ENCODE data around the gene SIM2.
"Not testable (repeated sequence)": the region's sequence is repeated elsewhere in the genome, so short reads cannot be mapped to it uniquely, and the experiment has no call there.

SIM2 gene, protein sequence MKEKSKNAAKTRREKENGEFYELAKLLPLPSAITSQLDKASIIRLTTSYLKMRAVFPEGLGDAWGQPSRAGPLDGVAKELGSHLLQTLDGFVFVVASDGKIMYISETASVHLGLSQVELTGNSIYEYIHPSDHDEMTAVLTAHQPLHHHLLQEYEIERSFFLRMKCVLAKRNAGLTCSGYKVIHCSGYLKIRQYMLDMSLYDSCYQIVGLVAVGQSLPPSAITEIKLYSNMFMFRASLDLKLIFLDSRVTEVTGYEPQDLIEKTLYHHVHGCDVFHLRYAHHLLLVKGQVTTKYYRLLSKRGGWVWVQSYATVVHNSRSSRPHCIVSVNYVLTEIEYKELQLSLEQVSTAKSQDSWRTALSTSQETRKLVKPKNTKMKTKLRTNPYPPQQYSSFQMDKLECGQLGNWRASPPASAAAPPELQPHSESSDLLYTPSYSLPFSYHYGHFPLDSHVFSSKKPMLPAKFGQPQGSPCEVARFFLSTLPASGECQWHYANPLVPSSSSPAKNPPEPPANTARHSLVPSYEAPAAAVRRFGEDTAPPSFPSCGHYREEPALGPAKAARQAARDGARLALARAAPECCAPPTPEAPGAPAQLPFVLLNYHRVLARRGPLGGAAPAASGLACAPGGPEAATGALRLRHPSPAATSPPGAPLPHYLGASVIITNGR

DNA sequence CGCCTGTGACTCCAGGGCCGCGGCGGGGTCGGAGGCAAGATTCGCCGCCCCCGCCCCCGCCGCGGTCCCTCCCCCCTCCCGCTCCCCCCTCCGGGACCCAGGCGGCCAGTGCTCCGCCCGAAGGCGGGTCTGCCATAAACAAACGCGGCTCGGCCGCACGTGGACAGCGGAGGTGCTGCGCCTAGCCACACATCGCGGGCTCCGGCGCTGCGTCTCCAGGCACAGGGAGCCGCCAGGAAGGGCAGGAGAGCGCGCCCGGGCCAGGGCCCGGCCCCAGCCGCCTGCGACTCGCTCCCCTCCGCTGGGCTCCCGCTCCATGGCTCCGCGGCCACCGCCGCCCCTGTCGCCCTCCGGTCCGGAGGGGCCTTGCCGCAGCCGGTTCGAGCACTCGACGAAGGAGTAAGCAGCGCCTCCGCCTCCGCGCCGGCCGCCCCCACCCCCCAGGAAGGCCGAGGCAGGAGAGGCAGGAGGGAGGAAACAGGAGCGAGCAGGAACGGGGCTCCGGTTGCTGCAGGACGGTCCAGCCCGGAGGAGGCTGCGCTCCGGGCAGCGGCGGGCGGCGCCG, at the start of gene SIM2:
SIM2 (plus strand) TSS at position 135 of the 565 bp plus-strand sequence. CDS start 632 bp downstream, outside the sequence.
- no peak for DNase-seq

DNA sequence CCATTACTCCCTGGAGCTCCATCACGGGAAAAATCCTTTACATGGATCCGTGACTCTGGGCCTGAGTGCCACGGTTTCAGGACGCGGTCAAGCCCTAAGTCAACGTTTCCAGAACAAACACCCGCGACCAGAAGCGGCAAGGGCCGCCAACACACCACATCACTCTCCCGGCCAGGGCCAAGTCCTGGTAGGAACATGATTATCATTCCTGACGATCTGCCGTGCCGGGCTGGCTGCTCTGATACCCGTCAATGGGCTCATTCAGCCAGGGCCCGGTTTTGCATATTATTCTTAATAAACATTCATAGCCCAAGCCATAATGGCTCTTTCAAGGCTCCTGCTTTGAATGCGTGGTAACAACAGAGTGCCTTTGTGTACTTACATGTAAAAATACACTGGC, 44.6 kb upstream of the SIM2 start:
- DNase-seq: no peak

DNA sequence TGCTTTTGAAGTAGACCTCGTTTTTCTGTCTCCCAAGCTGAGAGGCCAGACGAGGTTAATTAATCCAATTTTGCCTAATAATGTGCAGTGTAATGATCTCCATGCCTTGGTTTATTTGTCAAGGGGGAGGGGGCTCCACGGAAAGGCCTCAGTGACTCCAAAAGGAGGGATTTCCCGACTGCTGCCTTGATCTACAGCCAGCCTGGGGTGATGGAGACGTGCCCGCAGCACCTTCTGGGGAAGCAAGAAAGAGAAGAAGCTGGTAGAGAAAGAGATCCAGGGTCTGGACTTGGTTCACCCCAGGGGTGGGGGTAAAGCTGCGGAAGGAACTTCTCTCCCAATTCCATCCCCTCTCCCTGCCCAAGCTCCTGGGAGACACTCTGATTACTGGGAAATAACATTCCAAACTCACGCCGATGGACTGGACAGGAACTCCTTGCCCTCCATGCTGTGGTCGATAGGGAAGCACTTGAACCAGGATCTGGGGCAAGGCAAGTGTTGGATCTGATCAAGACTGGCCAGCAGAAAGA, 44.1 kb upstream of the SIM2 start:
- DNase-seq: no peak

DNA sequence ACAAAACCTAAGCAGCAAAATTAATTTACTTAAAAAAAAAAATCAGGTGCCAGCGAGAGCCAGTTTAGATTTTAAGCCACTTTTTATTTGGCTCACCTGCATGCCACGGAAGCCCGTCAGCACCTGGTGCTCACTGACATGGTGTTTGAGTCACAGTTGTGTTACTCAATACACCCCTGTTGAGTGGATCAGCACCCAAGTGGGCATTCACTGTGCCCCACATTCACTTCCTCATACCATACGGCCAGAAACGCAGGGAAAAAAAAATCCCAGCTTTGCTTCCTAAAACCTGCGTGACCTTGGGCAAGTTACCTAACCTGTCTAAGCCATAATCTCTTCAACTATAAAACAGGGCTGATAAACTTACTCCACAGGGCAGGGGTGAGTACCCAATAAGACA, 42.8 kb upstream of the SIM2 start:
- DNase-seq: no peak

DNA sequence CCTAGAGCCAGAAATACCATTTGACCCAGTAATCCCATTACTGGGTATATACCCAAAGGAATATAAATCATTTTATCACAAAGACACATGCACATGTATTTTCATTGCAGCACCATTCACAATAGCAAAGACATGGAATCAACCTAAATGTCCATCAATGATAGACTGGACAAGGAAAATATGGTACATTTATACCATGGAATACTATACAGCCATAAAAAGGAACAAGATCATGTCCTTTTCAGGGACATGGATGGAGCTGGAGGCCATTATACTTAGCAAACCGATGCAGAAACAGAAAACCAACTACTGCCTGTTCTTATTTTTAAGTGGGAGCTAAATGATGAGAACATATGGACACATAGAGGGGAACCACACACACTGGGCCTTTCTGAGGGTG, 41.6 kb upstream of the SIM2 start:
- not testable (repeated sequence) for DNase-seq

DNA sequence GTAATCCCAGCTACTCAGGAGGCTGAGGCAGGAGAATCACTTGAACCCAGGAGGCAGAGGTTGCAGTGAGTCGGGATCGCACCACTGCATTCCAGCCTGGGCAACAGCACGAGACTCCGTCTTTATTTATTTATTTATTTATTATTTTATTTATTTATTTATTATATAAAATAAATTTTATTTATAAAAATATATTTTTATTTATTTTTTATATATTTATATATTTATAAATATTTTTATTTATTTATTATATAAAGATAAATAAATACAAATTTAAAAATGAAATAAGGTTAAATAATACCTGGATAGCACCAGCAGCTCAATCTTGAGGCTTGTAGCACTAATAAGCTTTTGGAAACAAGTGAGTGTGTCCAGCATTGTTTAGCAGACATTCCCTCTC, 40.9 kb upstream of the SIM2 start:
- no peak for DNase-seq

DNA sequence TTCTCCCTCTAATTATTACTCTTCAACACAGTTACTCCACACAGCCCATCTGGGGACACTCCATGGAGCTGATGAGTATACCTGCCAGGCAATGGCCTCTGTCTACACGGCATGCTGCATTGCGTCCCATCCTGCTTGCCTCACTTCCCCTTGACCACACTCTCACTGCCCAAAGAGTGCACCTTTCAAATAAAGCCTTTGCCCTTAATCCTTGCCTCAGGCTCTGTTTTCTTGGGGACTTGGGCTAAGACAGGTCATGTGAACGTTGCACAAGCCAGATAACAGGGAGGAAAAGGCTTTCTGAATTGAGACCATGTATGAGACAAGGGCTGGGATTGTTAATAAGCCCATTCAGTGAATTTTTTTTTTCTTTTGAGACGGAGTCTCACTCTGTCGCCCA, 40.0 kb upstream of the SIM2 start:
- no peak for DNase-seq

DNA sequence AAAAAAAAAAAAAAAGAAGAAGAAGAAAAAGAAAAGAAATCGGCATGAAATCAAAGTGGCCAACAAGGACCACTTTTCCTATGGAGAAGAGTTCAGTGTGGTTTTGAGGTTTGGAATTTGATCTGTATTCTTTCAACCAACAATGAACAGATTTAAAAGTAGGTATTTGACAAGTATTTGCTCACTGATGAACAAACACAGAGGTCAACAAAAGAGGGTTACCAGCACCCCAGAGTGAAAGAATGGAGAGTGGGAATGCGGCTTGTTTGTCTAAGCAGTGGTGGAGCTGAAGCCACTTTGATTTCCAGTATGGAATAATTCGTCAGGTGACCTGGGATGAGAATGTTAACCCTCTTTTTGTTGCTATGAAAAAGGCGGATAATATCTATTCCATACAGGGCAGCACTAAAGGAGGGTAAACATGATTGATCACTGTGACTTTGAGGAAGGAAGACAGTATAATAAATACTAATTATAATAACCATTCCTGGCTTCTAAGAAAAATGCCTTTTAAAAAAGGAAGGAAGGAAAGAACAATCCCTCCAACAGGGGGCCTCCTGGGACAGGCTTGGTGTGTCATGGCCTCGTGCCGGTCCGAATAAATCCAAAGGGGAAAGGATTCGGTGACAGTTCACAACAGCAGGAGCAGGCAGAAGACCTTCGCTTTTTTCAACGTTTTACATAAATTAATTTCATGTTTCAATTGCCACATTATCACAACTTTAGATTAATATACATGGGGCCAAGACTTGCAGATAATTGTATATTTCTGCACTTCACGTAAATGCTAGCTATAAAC, 37.2 kb upstream of the SIM2 start:
- no peak for DNase-seq

DNA sequence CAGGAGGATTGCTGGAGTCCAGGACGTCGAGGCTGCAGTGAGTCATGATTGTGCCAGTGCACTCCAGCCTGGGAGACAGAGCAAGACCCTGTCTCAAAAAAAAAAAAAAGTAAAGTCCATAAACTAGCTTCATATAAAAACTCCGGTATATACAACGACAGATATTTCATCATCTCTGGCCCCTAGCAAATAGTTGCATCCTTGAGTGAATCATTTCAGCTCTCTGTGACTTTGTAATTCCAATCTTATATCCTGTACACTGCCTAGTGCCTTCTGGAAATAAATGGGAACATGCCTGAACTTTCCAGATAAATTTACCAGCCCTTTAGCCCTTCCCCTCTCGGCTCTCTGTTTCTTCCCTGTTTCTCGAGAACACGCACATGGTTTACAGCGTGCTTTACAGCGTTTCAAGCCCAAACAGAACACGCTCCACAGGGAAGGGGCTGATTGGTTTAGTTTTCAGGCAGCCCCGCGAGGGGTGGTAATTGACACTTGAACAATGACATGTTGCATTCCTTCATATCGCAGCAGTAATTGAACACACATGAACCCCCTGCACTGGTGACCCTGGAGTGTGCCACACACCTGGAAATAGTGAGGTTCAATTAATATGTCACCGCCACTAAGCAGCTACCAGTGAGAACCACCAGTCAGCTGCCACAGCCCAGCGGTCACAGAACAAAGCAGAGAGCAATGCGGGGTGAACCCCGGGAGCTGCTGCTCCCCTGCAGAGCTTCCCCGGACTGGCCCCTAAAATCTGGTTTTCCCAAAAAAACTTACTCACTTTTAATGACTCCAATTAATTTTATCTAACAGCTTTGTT, 35.7 kb upstream of the SIM2 start:
- DNase-seq: no peak

DNA sequence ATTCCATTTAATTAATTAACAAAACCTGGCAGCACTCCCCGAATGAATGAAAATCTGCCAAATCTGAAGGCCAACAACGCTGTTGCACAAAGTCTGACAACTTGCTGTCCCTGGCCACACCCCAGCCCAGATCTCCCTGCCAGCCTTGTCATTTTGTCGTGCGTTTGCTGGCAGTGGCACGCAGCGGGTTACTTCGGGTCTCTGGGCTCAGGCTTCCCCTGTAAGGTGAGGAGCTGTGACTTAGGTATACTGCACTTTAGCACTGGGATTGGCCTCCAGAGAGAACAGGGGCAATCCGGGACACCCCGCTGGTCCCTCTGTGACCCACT, 34.3 kb upstream of the SIM2 start:
- no peak for DNase-seq

DNA sequence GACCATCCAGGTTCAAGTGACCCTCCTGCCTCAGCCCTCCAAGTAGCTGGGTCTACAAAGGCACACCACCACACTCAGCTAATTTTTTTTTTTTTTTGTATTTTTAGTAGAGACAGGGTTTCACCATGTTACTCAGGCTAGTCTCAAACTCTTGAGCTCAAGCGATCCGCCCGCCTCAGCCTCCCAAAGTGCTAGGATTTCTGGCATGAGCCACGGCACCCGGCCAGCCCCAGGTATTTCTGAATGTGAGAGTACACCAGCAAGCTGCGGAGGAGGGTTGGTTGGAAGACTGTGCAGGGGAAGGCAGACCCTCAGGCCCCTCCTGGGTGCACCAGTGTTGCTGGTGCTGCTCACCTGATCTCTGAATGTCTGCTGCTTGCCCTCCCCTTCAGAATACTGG, 33.1 kb upstream of the SIM2 start:
- no peak for DNase-seq

DNA sequence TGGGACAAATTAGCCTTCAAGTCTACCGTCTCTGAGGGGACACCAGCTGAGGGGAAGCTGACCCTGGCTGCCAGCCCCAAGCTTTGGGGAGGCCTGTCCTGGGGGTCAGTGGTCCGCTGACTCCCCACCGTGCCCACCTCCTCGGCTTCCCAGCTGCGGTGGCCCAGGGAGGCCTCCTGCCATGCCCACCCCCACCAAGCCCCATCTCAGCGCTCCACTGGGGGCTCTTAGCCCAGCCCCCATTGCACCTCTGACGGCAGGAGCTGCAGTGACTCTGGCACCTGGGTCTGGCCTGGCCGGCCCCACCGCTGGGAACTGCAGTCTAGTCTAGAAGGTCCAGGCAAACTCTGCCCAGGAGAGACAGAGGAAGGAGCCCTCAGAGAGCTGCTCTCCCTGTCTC, 30.2 kb upstream of the SIM2 start:
- no peak for DNase-seq

DNA sequence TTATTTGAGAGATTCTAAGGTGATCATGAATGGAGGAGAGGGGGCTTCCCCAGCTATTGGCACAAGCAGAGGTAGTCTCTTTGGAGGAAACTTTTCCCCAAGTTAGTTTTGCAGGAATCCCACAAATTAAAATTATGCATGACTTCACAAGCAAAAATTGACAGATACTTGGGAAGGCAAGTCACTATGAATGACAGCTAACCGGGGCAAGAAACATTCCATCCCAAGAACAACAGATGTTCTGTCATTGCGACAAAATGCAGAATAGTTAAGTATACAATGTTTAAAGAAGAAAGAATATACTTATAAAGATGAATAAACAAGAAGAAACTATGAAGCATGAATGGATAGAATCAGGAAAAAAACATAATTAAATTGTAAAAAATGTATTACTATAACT, 27.1 kb upstream of the SIM2 start:
- DNase-seq: no peak

DNA sequence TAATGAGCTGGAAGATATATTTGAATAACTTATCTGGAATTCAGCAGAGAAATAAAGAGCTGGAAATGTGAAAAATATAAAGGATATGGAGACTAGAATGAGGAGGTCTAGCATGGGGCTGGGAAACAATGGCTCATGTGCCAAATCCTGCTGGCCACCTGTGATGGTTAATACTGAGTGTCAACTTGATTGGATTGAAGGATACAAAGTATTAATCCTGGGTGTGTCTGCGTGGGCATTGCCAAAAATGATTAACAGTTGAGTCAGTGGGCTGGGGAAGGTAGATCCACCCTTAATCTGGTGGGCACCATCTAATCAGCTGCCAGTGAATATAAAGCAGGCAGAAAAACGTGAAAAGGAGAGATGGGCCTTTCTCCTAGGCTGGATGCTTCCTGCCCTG, 26.6 kb upstream of the SIM2 start:
- not testable (repeated sequence) for DNase-seq

DNA sequence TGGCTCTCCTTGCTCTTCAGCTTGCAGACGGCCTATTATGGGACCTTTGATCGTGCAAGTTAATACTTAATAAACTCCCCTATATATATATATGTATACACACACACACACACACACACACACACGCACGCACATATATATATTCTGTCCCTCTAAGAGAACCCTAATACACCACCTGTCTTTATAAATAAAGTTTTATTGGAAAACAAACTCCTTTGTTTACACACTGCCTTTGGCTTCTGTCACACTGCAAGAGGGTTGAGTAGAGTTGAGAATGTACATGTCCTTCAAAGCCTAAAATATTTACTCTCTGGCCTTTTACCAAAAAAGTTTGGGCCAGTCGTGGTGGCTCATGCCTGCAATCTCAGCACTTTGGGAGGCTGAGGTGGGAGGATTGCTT, 26.2 kb upstream of the SIM2 start:
- no peak for DNase-seq

DNA sequence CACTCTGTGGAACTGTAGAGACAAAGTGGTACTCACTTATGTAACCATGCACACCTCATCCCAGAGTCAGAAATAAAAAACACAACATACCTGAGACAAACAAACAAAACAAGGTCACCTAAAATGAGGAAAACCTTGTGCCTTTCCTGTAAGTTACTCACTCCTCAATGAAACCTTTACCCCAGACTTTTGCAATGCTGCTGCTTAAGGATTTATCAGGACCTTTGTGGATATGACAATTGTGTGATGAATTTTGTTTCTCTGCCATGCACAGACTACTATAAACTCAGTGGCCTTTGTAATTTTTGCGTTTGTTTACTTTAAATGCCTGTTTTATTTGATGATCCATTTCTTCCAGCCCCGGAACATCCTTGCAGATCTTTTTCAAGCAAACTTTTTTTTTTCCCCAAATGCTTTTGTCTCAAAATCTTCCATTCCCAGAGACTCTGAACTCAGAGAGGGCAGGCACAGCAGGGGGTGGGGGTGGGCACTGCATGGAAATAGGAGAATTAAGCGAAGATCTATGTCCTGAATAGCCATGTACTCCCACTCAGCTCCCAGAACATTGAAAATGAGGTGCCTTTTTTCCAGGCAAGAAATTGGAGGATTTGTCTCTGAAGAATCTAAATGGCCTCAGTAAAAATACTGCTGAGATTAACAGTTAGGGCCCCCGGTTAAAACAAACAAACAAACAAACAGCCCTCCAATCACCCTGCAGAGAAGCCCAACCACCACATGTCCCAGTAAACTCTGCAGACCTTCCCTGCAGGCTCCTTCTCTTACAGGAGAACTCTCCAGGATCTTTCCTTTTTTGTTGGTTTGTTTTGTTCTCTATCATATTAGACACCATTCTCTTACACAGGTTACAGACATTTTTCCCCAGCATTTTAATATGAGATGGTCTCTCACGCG, 22.6 kb upstream of the SIM2 start:
- DNase-seq: no peak

DNA sequence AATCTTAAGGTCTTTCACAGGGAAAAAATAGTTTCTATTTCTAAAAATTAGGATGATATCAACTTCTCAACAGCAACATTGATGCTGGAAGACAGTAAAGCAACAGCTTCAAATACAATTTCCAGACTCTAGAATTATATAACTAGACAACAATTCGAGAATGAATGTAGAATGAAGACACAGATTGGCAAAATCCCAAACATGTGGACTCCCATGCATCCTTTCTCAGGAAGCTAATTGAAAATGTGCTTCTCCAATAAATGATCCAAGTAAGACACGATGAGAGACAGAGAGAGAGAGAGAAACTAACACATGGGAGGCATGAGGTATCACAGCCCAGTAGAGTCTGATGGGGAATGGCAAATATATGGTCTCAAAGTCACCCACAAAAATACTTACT, 21.5 kb upstream of the SIM2 start:
- DNase-seq: no peak

DNA sequence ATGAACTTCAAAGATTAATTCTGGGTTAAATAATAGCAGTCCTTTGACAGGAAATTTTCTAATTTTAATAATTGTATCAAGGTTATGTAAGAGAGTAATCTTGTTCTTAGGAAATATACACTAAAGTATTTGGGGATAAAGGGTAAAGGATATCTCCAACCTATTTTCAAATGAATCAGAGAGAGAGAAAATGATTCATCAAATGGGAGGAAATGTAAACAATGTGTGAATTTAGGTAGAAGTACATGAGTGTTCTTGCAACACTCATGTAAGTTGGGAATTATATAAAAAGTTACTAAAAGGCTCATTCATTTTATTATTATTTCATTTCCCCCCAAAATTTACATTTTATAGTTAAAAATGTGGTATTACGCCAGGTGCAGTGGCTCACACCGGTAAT, 20.4 kb upstream of the SIM2 start:
- DNase-seq: no peak

DNA sequence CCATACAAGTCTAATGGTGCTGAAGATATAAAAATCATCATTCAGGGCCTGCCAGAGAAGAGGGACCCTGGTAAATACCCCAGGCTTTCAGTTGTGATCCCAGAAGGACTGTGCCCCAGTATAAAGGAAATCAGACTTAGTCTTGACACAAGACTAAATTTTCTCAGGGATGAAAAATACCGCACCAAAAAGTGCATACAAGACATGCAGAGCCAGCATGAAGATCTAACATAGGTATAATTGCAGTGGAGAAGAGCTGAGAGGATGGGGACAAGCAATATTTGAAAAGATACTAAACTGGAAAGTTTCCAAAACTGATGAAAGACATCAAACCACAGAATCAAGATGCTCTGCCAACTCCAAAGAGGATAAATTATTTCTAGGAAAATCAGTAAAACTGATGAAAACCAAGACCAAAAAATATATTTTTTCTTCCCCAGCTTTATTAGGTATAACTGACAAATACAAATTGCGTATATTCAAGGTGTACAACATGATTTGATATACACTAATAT, 17.7 kb upstream of the SIM2 start:
- no peak for DNase-seq

DNA sequence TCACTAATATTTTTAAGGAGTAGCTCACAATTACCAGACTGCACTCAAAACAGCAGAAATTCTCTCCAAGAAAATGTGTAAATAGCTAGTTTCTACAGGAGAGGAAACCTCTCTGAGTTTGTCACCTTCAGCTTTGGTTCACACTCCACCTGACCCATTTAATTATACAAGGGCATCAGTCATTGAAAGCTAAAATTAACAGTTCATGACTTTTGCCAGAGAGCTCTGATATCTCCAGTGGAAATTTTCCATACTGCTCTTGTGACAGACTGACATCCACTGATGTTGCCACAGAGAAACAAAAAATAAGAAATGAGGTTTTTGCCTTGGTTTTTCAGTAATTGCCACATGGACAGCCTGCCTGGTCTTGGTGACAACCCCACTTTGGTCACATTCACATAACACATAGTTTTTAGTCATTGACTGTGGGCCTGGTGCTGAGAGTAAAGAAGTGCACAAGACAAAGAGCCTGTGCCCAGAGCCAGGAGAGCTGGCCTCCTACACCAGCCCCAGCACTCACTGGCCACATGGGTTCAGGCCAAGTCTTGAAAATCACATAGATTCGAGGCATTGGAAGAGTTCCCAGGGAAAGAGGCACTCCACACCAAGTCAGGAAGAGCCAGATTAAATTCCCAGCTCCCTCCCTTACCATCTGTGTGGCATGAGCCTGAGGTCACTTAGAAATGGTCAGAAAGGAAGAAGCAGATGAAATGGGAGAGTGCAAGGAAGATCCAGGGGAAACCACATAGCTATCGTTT, 13.8 kb upstream of the SIM2 start:
- no peak for DNase-seq
